ENCODE measurements around the gene SIL1.
"Not testable (repeated sequence)": the region's sequence is repeated elsewhere in the genome, so short reads cannot be mapped to it uniquely, and the experiment has no call there.

The SIL1 gene

DNA sequence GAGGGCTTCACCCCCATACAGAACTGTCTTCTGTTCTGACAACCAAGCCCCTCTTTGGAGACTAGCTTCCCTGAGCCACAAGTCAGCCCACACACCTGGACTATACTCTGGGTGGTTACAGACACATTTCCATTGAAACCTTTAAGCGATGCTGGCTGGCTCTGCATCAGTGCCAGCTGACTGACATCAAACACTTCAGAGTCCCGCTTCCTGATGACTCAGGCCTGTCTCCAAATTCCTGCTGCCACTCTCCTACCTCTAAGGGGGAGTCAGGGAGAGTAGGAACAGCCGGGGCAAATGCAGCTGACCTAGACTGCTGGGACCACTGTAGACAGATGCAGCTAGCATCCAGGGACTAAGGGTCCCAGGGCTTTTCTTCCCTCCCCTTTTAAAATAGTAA lies 59.4 kb downstream of the SIL1 start:
- peak; percentile 52 for DNase-seq (ENCODE audit: low spot score)

DNA sequence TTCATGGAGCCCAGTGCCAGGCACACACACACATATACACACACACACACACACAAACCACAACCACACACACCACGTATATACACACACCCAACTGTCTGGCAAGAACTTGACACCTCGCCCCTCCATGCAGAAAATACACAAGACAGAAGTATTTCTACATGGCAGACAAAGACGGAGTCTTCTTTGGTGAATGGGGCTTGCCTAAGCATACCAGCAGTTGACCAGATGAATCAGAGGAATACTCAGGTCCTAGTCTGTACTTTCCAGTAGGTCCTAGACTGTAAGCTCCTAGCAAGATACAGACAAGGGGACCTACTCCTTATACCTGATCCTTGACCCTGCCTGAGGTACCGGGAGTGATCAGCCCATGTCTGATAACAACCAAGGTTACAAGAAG lies 60.1 kb downstream of the SIL1 start:
- no peak for DNase-seq (ENCODE audit: low spot score)

DNA sequence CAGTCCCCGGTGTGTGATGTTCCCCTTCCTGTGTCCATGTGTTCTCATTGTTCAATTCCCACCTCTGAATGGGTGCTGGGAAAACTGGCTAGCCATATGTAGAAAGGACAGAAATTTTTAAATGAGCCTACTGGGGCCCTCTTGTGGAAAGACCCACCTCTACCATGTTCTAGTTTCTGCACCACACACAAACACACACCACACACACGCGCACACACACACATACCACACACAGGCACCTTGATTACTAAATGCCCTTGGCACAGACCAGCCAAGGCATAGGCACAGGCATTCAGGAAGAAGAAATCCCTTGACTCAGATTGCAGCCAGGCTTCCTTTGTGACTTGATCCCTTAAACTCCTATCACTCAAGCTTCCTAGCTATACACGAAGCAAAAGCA lies 60.5 kb downstream of the SIL1 start:
- peak; percentile 49 for DNase-seq (ENCODE audit: low spot score)

GRCh38 chr5:139134906-139135305 lies 63.3 kb downstream of the SIL1 start:
- DNase-seq (ENCODE audit: low spot score): no peak

DNA sequence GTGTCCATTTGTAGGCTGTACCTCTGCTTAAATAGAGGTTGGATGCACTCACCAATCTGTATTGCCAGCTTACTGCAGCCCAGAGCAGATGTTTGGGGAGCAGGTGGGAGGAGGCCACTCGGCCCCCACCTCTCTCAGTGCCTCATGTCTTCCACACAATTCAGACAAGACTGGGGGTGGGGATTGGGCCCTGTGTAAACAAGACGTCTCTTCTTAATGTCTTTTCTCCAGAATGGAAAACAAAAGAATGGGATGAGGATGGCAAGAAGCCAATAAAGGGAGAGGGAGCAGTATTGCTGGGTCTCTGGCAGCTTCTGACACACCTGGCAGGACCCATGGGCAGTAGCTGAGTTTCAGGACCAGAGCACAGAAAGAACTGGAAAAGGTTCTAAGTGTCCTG lies 64.9 kb downstream of the SIL1 start:
- no peak for DNase-seq (ENCODE audit: low spot score)

- no peak for DNase-seq (ENCODE audit: low spot score)
Observed at GRCh38 chr5:139132515-139132914, 65.7 kb downstream of the SIL1 start.

DNA sequence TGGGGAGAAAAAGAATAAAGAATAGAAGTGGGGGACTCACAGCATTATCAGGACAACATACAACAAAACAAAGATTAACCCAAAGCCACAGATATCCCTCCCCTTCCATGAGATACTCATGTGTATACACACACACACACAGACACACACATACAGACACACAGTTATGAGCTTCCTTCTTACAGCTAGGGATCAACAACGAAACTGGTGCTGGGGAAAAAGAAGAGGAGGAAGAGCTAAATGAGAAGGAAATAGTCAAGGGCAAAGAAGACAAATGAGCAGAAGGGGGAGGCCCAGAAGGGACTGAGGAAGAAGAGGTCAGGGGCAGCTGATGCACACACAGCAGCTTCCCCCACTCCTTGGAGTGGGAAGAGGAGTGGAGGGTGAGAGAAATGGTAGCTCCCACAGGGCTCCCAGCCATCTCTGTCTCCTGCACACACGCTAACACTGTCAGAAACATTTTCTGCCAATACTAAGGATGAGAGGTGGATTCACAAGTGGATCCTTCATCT lies 66.2 kb downstream of the SIL1 start:
- no peak for DNase-seq (ENCODE audit: low spot score)

- peak; percentile 75 for DNase-seq (ENCODE audit: low spot score)
Observed at GRCh38 chr5:139131465-139131864, 66.7 kb downstream of the SIL1 start.

DNA sequence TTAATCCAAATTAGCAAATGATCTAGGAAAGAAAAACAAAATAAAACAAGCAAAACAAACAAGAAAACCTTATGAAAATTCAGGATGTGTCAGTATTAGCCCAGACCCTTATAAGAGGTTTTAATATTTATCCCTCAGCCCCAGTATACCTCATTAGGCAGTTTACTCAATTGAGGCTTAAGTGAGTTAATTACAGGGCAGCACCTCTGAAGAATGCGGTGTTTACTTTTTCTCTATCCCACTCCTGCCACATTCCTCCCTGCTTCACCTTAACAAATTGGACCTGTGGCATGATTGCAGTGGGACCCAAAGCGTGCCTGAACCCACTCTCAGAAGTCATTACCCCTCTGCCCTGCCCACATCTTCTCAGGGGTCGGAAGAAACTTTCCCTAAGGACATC lies 67.1 kb downstream of the SIL1 start:
- DNase-seq (ENCODE audit: low spot score): no peak

DNA sequence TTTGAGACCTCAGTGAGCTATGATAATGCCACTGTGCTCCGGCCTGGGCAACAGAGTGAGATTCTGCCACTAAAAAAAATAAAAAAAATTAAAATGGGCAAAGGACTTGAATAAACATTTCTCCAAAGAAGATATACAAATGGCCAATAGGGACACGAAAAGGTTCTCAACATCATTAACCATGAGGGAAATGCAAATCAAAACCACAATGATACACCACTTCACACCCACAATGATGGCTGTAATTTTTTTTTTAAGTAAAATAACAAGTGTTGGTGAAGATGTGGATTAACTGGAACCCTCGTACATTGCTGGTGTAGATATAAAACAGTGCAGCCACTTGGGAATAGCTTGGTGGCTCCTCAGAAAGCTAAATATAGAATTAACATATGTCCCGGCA lies 68.0 kb downstream of the SIL1 start:
- DNase-seq (ENCODE audit: low spot score): no peak

DNA sequence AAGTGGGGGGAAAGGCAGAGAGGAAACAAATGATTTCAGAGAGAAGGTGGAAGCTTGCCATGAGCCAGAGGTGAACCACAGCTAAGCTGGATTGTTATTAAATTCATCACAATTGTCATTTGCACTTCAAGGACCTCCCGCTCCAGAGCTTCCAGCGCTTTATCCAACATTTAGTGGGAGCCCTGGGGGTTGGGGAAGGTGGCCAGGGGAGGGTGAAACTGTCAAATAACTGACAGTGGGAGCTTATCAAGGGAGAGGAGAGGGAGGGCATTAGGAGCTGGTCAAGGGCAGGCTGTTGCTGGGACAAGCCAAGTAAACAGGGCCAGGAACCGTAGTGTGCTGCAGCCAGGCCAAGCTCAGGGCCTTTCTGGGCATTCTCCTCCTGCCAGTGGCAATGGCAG lies 71.5 kb downstream of the SIL1 start:
- no peak for DNase-seq (ENCODE audit: low spot score)

DNA sequence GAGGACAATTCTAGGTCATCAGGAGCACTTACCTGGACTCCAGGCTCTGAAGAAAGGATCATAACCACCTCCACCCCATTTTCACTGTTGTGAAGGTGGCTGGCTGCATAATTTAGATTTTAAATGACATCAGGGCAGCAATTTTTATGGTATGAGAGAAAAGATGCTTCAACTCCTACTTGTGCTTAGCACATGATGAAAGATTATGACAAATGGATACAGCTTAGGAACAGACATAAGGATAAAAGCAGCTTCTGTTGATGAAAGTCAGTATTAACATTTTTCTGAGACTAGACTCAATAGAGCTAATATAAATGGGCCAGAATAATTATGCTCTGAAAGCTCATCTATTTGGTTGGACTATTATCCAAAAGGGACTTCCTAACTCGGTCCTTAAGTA lies 72.2 kb downstream of the SIL1 start:
- DNase-seq (ENCODE audit: low spot score): no peak

DNA sequence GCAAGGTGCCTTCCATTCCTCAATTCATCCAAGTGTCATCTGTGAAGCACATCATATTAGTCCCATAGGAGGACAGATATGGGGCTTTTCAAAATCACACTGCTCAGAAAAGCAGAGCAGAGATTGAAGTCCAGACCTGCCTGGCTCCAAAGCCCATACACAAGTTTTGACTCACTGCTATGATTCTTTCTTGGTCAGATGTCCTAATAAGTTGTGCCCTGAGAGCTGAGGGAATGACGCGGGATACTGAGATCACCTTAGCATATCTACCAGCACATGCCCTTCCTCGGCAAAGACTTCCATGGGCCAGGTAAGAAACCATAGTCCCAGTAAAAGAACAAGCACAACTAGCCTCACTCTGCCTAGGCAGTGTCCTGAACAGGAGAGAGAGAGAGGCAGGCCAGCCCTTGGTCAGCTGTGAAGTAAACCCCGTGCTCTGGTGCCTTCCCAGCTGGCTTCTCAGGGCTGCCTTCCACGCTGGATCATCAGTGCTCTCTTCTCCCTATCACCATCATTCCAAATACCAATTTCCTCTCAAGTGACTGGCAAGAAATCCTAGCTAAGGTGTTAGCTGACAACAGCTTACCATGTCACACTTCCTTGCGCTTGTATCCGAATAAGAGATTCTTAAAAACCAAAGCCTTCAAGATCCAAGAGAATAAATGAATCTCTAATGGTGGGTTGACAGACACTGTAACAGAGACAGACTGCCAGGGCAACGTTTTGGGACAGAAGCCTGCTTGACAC lies 73.2 kb downstream of the SIL1 start:
- DNase-seq (ENCODE audit: low spot score): no peak

DNA sequence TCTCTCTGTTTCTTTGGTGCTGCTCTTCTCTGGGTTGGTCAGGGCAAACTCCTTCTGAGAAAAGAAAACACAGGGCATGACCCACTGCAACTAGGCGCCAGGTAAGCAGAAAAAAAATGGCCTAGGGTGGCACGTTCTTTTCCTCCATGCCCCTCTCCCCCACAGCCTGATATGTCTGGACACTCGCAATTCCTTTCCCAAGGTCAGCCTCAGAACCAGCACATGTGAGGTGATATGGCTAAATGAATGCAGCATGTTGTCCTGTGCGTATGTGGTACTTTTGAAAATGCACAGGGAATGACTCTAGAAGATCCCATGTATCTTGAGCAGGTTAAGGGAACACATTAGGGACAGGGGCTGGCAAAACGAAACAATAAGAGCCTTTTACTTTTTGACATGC lies 77.0 kb downstream of the SIL1 start:
- DNase-seq (ENCODE audit: low spot score): no peak

DNA sequence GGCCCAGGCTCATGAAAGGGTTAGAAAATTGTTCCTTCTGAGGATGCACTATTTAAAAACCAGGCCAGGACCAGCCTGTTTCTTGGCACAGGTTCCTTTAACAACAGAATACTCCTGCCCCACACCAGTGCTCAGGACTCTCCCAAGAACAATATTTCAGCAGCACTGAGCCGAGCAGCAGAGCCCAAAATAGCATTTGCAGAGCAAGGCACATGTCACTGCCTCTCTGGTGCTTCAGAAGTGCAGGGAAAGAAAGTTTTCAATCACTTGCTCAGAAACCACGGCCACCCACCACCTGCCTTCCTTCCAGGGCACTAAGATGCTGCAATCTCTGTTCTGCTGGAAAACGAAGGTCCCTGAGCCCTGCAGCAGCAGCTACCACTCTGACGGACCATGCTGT lies 77.6 kb downstream of the SIL1 start:
- no peak for DNase-seq (ENCODE audit: low spot score)

DNA sequence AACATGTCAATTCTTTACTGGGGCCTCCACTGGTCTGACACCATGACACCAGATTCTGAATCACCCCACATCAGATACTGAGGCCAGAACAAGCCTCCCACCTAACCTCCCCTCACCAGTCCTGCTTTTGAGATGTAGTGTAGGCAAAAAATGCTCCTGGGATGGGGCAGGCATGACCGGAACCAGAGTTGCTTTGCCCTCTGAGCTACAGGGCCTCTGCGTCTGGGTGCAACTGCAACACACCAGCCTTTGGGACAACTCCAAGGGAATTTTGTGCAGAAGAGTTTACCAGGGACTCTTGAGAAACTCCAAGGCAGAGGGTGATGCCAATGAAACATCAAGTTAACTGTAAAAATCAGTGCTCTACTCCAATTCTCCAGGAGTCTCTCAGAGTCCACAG lies 79.4 kb downstream of the SIL1 start:
- DNase-seq (ENCODE audit: low spot score): no peak

DNA sequence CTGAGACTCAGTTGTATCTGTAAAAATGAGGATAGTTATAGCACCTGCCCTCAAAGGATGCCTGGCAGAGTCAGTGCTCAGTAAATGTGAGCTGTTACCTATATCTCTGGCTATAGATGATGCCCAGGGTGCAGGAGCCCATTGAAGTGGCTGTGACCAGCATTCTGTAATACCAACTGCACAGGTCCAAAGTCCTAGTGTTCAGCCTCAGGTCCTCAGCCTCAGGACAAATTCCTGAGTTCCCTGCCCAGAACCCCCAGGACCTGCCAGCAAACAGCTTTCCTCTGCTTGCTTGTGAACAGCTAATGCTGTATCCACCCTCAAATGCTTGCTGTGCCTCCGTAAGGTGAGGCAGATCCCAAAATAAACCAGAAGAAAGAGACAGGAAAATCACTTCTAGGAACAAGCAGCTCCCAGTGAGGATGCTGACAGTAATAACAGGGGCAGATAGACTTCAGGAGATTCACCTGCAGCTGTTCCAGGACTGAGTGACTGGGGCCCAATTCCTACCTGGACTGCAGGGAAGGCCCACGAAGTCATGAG lies 80.8 kb downstream of the SIL1 start:
- DNase-seq (ENCODE audit: low spot score): no peak

- no peak for DNase-seq (ENCODE audit: low spot score)
Observed at GRCh38 chr5:139116100-139116655, 82.0 kb downstream of the SIL1 start.

DNA sequence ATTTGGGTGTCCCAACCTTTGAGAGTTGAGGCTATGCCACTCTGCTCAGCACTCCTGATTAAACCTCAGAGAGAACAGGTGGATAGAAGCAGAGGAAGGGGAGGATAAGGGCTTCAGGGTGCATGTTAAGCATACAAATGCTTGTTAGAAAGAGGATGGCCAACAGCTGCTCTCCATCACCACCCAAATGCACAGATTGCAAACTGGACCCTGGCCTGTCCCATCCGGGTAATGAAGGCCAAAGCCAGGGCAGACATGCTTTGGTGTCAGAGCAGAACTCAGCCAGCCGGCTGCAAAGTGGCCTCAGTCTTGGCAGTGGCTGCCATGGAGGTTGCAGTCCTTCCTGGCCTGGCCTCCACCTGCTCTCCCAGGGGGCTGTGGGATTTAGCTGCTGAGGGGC lies 84.3 kb downstream of the SIL1 start:
- no peak for DNase-seq (ENCODE audit: low spot score)

GRCh38 chr5:139112362-139112761 lies 85.8 kb downstream of the SIL1 start:
- not testable (repeated sequence) for DNase-seq (ENCODE audit: low spot score)

GRCh38 chr5:139110526-139111168 lies 87.5 kb downstream of the SIL1 start:
- DNase-seq (ENCODE audit: low spot score): peak; percentile 81

- peak; percentile 53 for DNase-seq (ENCODE audit: low spot score)
Observed at GRCh38 chr5:139108063-139108824, 89.9 kb downstream of the SIL1 start.
